H1 (cell line): ENCODE measurements around the gene SCN2B. TPM values are rescaled to one million over a fixed set of nuclear protein-coding genes. Genes with fewer than 3 reads are reported as not detected.
A peak's percentile ranks its signal among the peaks of the same experiment; 100 is the strongest.

Experiments used
- CTCF ChIA-PET: fragments of 300-600 bp; sonication (Branson Sonifier 250); formaldehyde crosslinking; loops from one replicate; lab custom pipeline; 2021; ENCODE audit not compliant: partially characterized antibody; lab: Charles Lee
- POLR2A ChIA-PET: fragments of 300-600 bp; sonication (Branson Sonifier 250); formaldehyde crosslinking; loops from one replicate; lab custom pipeline; 2021; ENCODE audit warnings: inconsistent platforms; ENCODE audit not compliant: partially characterized antibody; lab: Charles Lee
- DNase-seq, 2 experiments: peaks; one replicate each; pipeline versions ENCODE4 v3.0.0 to v3.0.0-alpha.2; 2010 to 2022; ENCODE audit warnings: low spot score in 2 of 2, low read depth in 1 of 2, mixed read lengths in 1 of 2
- FAIRE-seq: peaks from 2 replicates; lab custom pipeline; 2011; peaks lifted over from hg19 to GRCh38; lab: Jason Lieb, UNC
- H2AFZ ChIP-seq: 2 replicates; pipeline ENCODE4 v1.8.1; 2012; ENCODE audit warnings: low read length, inconsistent platforms
- H2AK5ac ChIP-seq: 2 replicates; pipeline ENCODE4 v1.6.1; 2013; ENCODE audit warnings: low read depth, low read length
- H2BK120ac ChIP-seq: replicated peaks from 2 replicates; pipeline ENCODE3; 2013; ENCODE audit warnings: low read depth, low read length, inconsistent platforms
- H2BK12ac ChIP-seq: 2 replicates; pipeline ENCODE4 v1.6.1; 2013; ENCODE audit warnings: low read depth, low read length
- H2BK15ac ChIP-seq: 2 replicates; pipeline ENCODE4 v1.6.1; 2013; ENCODE audit warnings: low read length
- H2BK20ac ChIP-seq: 2 replicates; pipeline ENCODE4 v1.6.1; 2013; ENCODE audit warnings: low read length
- H2BK5ac ChIP-seq: 2 replicates; pipeline ENCODE4 v1.6.1; 2013; ENCODE audit warnings: low read depth, low read length
- H3K14ac ChIP-seq: 2 replicates; pipeline ENCODE4 v1.6.1; 2013; ENCODE audit warnings: inconsistent platforms; ENCODE audit not compliant: insufficient read length
- H3K18ac ChIP-seq: 2 replicates; pipeline ENCODE4 v1.6.1; 2013; ENCODE audit warnings: low read length; ENCODE audit errors: extremely low read depth
- H3K23ac ChIP-seq: 2 replicates; pipeline ENCODE4 v1.6.1; 2013; ENCODE audit warnings: inconsistent platforms; ENCODE audit not compliant: insufficient read length
- H3K23me2 ChIP-seq: 2 replicates; pipeline ENCODE4 v1.6.1; 2013; ENCODE audit warnings: low read depth, low read length
- H3K27ac ChIP-seq: 2 replicates; pipeline ENCODE4 v1.6.1; 2011; ENCODE audit warnings: low read depth, low read length, inconsistent platforms
- H3K27me3 ChIP-seq, 4 experiments: replicated peaks in 1 of 4; 1 replicate in 1 of 4; 2 replicates in 3 of 4; pipeline versions ENCODE4 v1.6.1 to v1.8.1; 2011 to 2013; ENCODE audit warnings: low read length in 3 of 4, mild to moderate bottlenecking in 3 of 4, inconsistent platforms in 2 of 4, mixed read lengths in 2 of 4, moderate library complexity in 1 of 4; ENCODE audit not compliant: control insufficient read depth in 3 of 4, insufficient read depth in 3 of 4; ENCODE audit errors: extremely low read depth in 1 of 4
- H3K36me3 ChIP-seq, 4 experiments: 2 replicates each; pipeline versions ENCODE4 v1.6.1 to v1.8.1; 2011 to 2013; ENCODE audit warnings: mild to moderate bottlenecking in 4 of 4, low read length in 3 of 4, moderate library complexity in 2 of 4, control low read depth in 1 of 4, inconsistent platforms in 1 of 4; ENCODE audit not compliant: insufficient read depth in 4 of 4, control insufficient read depth in 2 of 4
- H3K4ac ChIP-seq: replicated peaks from 2 replicates; pipeline ENCODE3; 2013; ENCODE audit warnings: low read length, low read depth, mixed read lengths, inconsistent platforms; ENCODE audit not compliant: insufficient read length
- H3K4me1 ChIP-seq, 4 experiments: replicated peaks in 1 of 4; 1 replicate in 1 of 4; 2 replicates in 3 of 4; pipeline versions ENCODE4 v1.6.1 to v1.8.1; 2011 to 2013; ENCODE audit warnings: low read length in 3 of 4, inconsistent platforms in 2 of 4, mixed read lengths in 1 of 4; ENCODE audit not compliant: insufficient read depth in 4 of 4, control insufficient read depth in 3 of 4
- H3K4me2 ChIP-seq, 2 experiments: 2 replicates each; pipeline versions ENCODE4 v1.6.1 to v1.8.1; 2011 to 2013; ENCODE audit warnings: low read depth in 2 of 2, low read length in 2 of 2, control low read depth in 1 of 2, inconsistent platforms in 1 of 2, mild to moderate bottlenecking in 1 of 2; ENCODE audit not compliant: insufficient read depth in 1 of 2
- H3K4me3 ChIP-seq, 4 experiments: fragments of 200-600, 300-600 bp in 1 of 4; sonication (generic), shearing (Covaris generic), sonication (Bioruptor Twin) in 1 of 4; 2 replicates each; pipeline versions ENCODE4 v1.5.1 to v1.8.1; 2011 to 2016; ENCODE audit warnings: low read length in 4 of 4, low read depth in 3 of 4, control low read depth in 2 of 4, inconsistent platforms in 2 of 4, mild to moderate bottlenecking in 2 of 4, mixed read lengths in 1 of 4, moderate library complexity in 1 of 4; ENCODE audit not compliant: insufficient read depth in 2 of 4; ENCODE audit errors: extremely low read depth in 1 of 4
- H3K56ac ChIP-seq: replicated peaks from 2 replicates; pipeline ENCODE3; 2013; ENCODE audit warnings: low read depth, mild to moderate bottlenecking, mixed read lengths, low read length, inconsistent platforms; ENCODE audit not compliant: insufficient read length
- H3K79me1 ChIP-seq: 2 replicates; pipeline ENCODE4 v1.6.1; 2013; ENCODE audit warnings: low read depth, low read length, control low read depth
- H3K79me2 ChIP-seq, 2 experiments: 2 replicates each; pipeline versions ENCODE4 v1.6.1 to v1.8.1; 2012 to 2013; ENCODE audit warnings: low read length in 2 of 2, mild to moderate bottlenecking in 2 of 2, inconsistent platforms in 1 of 2; ENCODE audit not compliant: insufficient read depth in 2 of 2, control insufficient read depth in 1 of 2
- H3K9ac ChIP-seq, 4 experiments: replicated peaks in 1 of 4; 1 replicate in 1 of 4; 2 replicates in 3 of 4; pipeline versions ENCODE4 v1.6.1 to v1.8.1; 2011 to 2013; ENCODE audit warnings: low read depth in 3 of 4, low read length in 3 of 4, control low read depth in 2 of 4, mild to moderate bottlenecking in 2 of 4, moderate library complexity in 2 of 4, inconsistent platforms in 1 of 4; ENCODE audit errors: extremely low read depth in 1 of 4
- H3K9me3 ChIP-seq, 2 experiments: 2 replicates each; pipeline versions ENCODE4 v1.6.1 to v1.8.1; 2012 to 2013; ENCODE audit warnings: mild to moderate bottlenecking in 2 of 2, moderate library complexity in 2 of 2, control low read depth in 1 of 2, inconsistent platforms in 1 of 2, low read depth in 1 of 2, low read length in 1 of 2, mixed read lengths in 1 of 2; ENCODE audit not compliant: insufficient read depth in 2 of 2
- H4K20me1 ChIP-seq, 2 experiments: replicated peaks in 1 of 2; 2 replicates each; pipeline versions ENCODE3 to v1.8.1; 2011 to 2013; ENCODE audit warnings: inconsistent platforms in 2 of 2, low read length in 2 of 2, mild to moderate bottlenecking in 1 of 2; ENCODE audit not compliant: insufficient read depth in 2 of 2, control insufficient read depth in 1 of 2
- H4K5ac ChIP-seq: 2 replicates; pipeline ENCODE4 v1.6.1; 2013; ENCODE audit warnings: low read length, low read depth, mixed read lengths, inconsistent platforms; ENCODE audit not compliant: insufficient read length
- H4K8ac ChIP-seq: 2 replicates; pipeline ENCODE4 v1.8.0; 2013; ENCODE audit warnings: mild to moderate bottlenecking, moderate library complexity, low read length, inconsistent platforms; ENCODE audit not compliant: insufficient read depth; ENCODE audit errors: extremely low read depth
- H4K91ac ChIP-seq: replicated peaks from 2 replicates; pipeline ENCODE3; 2013; ENCODE audit warnings: low read length, mixed read lengths, inconsistent platforms; ENCODE audit not compliant: insufficient read length
- BRCA1 ChIP-seq: IDR thresholded peaks from 2 replicates; pipeline ENCODE4 v1.6.1; 2012; ENCODE audit warnings: low read depth, low read length, improper control_type of control experiment
- CBX8 ChIP-seq: fragments of 300-800, 300-1000 bp; sonication (generic); IDR thresholded peaks from 2 replicates; pipeline ENCODE4 v1.7.1; 2016; ENCODE audit warnings: low read depth, low read length, borderline replicate concordance
- CHD2 ChIP-seq: IDR thresholded peaks from 2 replicates; pipeline ENCODE4 v1.6.1; 2012; ENCODE audit warnings: low read length, improper control_type of control experiment
- HDAC2 ChIP-seq, 2 experiments: fragments of 300-600 bp in 1 of 2; sonication (generic) in 1 of 2; IDR thresholded peaks; 2 replicates each; pipeline ENCODE4 v1.6.1; 2011 to 2012; ENCODE audit warnings: low read depth in 2 of 2, low read length in 2 of 2, mild to moderate bottlenecking in 2 of 2, moderate library complexity in 2 of 2, borderline replicate concordance in 1 of 2, inconsistent platforms in 1 of 2
- KDM1A ChIP-seq: fragments of 200-600, 300-600 bp; sonication (generic); IDR thresholded peaks from 2 replicates; pipeline ENCODE4 v1.7.1; 2016; ENCODE audit warnings: mild to moderate bottlenecking, low read length, borderline replicate concordance
- SRF ChIP-seq: IDR thresholded peaks from 2 replicates; pipeline ENCODE4 v1.6.1; 2011; ENCODE audit warnings: mild to moderate bottlenecking, low read depth, low read length, moderate library complexity
- WGBS, 2 experiments: shearing (Covaris generic) in 1 of 2; methylation state at CpG; one replicate each; pipeline versions ENCODE4 v1.1.6 to v1.1.7; 2013 to 2015; ENCODE audit warnings: low lambda C conversion rate in 2 of 2, mixed read lengths in 2 of 2, inconsistent platforms in 1 of 2, low coverage in 1 of 2, missing lambda C conversion rate in 1 of 2; ENCODE audit not compliant: insufficient replicate concordance in 2 of 2, insufficient coverage in 1 of 2, insufficient read length in 1 of 2; ENCODE audit errors: extremely low coverage in 1 of 2, missing lambda C conversion rate in 1 of 2; 5-methylcytosine and 5-hydroxymethylcytosine counted together
- polyA plus RNA-seq, 7 experiments: library from polyadenylated mRNA; depleted of rRNA in 3 of 7; stranded (reverse) in 5 of 7; unstranded in 2 of 7; fragments of >200 nt in 5 of 7; fragments of 200-250 nt in 2 of 7; gene quantifications; 1 replicate in 5 of 7; 2 replicates in 1 of 7; 4 replicates in 1 of 7; pipeline versions ENCODE4 v1.2.1 to v1.2.3, GENCODE V29; 2011 to 2013; ENCODE audit warnings: missing spikeins in 2 of 7, mixed read lengths in 2 of 7
- total RNA-seq: library from RNA; stranded (reverse); fragmentation: NEBNext Ultra II Directional; extraction: Animal tissue kit (Norgen Biotek cat#: 25700); gene quantifications from 2 replicates; pipeline ENCODE4 v1.2.1, GENCODE V29; 2021

SCN2B gene
- total and polyA plus RNA-seq, 2 of the 8 experiments (the other 6 are each of a cell fraction or from before 2014, with no cell fraction given) = 0.14 to 0.24 TPM

GRCh38 chr11:118212781-118213191 lies 36.3 kb upstream of the SCN2B start:
- no peaks in the 10 kb centered on the region for H3K79me1 ChIP-seq
- H2BK20ac ChIP-seq = no peak overlapping the region
- no peak overlapping the region for H3K4me3 ChIP-seq
- no peak overlapping the region for H3K27ac ChIP-seq
- FAIRE-seq (no peak), DNase-seq (no peak)
- ChIA-PET CTCF (interaction anchor here (1.0 to 5.9 kb wide), 5 partner anchors 9 to 42 kb away, joined by 3 to 38 read pairs (median 8); partner anchors contain the start of gene JAML), POLR2A (interaction anchor here (1.5 kb wide), 1 partner anchor 26 kb away, joined by 3 read pairs; no protein-coding TSS in a partner anchor)
- H3K23me2 ChIP-seq = no peaks in the 10 kb centered on the region
- H3K14ac ChIP-seq = no peak overlapping the region
- no peak overlapping the region for H2BK5ac ChIP-seq
- no peak overlapping the region; a peak in 1 of 4 replicates for H3K4me2 ChIP-seq
- no peak overlapping the region for H2AFZ ChIP-seq
- H3K56ac ChIP-seq = no peak overlapping the region
- H4K91ac ChIP-seq = peak overlapping the region; percentile 22
- 0 out of 2 replicates have a peak overlapping the region, but pooled peaks have one; percentile 21 for H2BK12ac ChIP-seq
- TF ChIP-seq KDM1A (peak; percentile 97), BRCA1 (no peak), SRF (no peak), CBX8 (no peak), CHD2 (no peak), HDAC2 (IDR thresholded peaks at IDR 0.05; ENCODE audit: borderline replicate concordance in 1 of 2, low read depth in 2 of 2, low read length in 2 of 2) (peak in 1 of 2 experiments; percentile 57; a peak in 1 of 4 replicates)
- WGBS, 2 experiments = 60% methylated on average over 2 of the region's 2 CpGs; no CpG with 5 or more reads in 1 of the 2 experiments
- no peak overlapping the region for H2BK120ac ChIP-seq
- H2BK15ac ChIP-seq = no peak overlapping the region
- H3K36me3 ChIP-seq = no peaks in the 10 kb centered on the region
- no peak overlapping the region for H4K5ac ChIP-seq
- H3K4me1 ChIP-seq = peaks cover 6 to 21% (median 20%) of the 10 kb centered on the region in 4 experiments; a peak in 6 of 7 replicates
- no peak overlapping the region for H3K9ac ChIP-seq
- no peak overlapping the region; the same call in 1 of the 2 replicates for H3K18ac ChIP-seq
- H3K9me3 ChIP-seq = no peaks in the 10 kb centered on the region
- no peaks in the 10 kb centered on the region for H3K27me3 ChIP-seq
- H4K20me1 ChIP-seq = no peaks in the 10 kb centered on the region
- H3K23ac ChIP-seq = no peak overlapping the region
- H3K4ac ChIP-seq = no peak overlapping the region
- no peak overlapping the region for H4K8ac ChIP-seq
- H3K79me2 ChIP-seq = no peaks in the 10 kb centered on the region
- H2AK5ac ChIP-seq = no peak overlapping the region
